Trophoblast cell (in vitro differentiated cells and primary cell): ENCODE measurements around the gene FFAR2.
"Not testable (repeated sequence)": the region's sequence is repeated elsewhere in the genome, so short reads cannot be mapped to it uniquely, and the experiment has no call there.

Experiments
- DNase-seq, 2 donors: peaks; one replicate each; pipeline ENCODE4 v3.0.0-alpha.2; 2016
- H2AFZ ChIP-seq: 2 replicates; pipeline ENCODE4 v1.6.1; 2013; ENCODE audit warnings: low read length, moderate library complexity, mild to moderate bottlenecking; ENCODE audit not compliant: insufficient read depth, poor library complexity
- H2AK5ac ChIP-seq: 2 replicates; pipeline ENCODE4 v1.6.1; 2013; ENCODE audit warnings: mild to moderate bottlenecking, low read length
- H2BK120ac ChIP-seq: 2 replicates; pipeline ENCODE4 v1.6.1; 2013; ENCODE audit warnings: low read length, mild to moderate bottlenecking, moderate library complexity; ENCODE audit not compliant: insufficient read depth, poor library complexity
- H2BK12ac ChIP-seq: 2 replicates; pipeline ENCODE4 v1.6.1; 2013; ENCODE audit warnings: mild to moderate bottlenecking, low read length, moderate library complexity
- H2BK5ac ChIP-seq: 2 replicates; pipeline ENCODE4 v1.6.1; 2013; ENCODE audit warnings: low read length, low read depth, moderate library complexity, mild to moderate bottlenecking; ENCODE audit not compliant: poor library complexity
- H3K14ac ChIP-seq: 2 replicates; pipeline ENCODE4 v1.6.1; 2013; ENCODE audit warnings: mild to moderate bottlenecking, low read length
- H3K18ac ChIP-seq: 2 replicates; pipeline ENCODE4 v1.6.1; 2013; ENCODE audit warnings: mild to moderate bottlenecking, low read length
- H3K23ac ChIP-seq: 2 replicates; pipeline ENCODE4 v1.6.1; 2013; ENCODE audit warnings: low read length
- H3K27ac ChIP-seq: 2 replicates; pipeline ENCODE4 v1.5.1; 2013; ENCODE audit warnings: low read depth, mild to moderate bottlenecking, inconsistent platforms, low read length, moderate library complexity
- H3K27me3 ChIP-seq: 2 replicates; pipeline ENCODE4 v1.6.1; 2013; ENCODE audit warnings: inconsistent platforms, mild to moderate bottlenecking, low read length, moderate library complexity; ENCODE audit not compliant: insufficient read depth
- H3K36me3 ChIP-seq, 2 experiments: 1 replicate in 1 of 2; 2 replicates in 1 of 2; pipeline ENCODE4 v1.6.1; 2013; ENCODE audit warnings: low read length in 2 of 2, mild to moderate bottlenecking in 2 of 2, moderate library complexity in 1 of 2; ENCODE audit not compliant: insufficient read depth in 2 of 2, control insufficient read depth in 1 of 2
- H3K4ac ChIP-seq: 2 replicates; pipeline ENCODE4 v1.6.1; 2013; ENCODE audit warnings: low read depth, mild to moderate bottlenecking, low read length, moderate library complexity
- H3K4me1 ChIP-seq, 2 experiments: 1 replicate in 1 of 2; 2 replicates in 1 of 2; pipeline ENCODE4 v1.6.1; 2013; ENCODE audit warnings: low read length in 2 of 2, mild to moderate bottlenecking in 2 of 2, moderate library complexity in 1 of 2; ENCODE audit not compliant: insufficient read depth in 2 of 2, control insufficient read depth in 1 of 2
- H3K4me2 ChIP-seq: 2 replicates; pipeline ENCODE4 v1.6.1; 2013; ENCODE audit warnings: inconsistent platforms, mild to moderate bottlenecking, low read length, moderate library complexity
- H3K4me3 ChIP-seq: 2 replicates; pipeline ENCODE4 v1.5.1; 2013; ENCODE audit warnings: mild to moderate bottlenecking, low read depth, low read length, inconsistent platforms
- H3K79me1 ChIP-seq: one replicate; pipeline ENCODE4 v1.6.1; 2013; ENCODE audit warnings: low read length
- H3K79me2 ChIP-seq: 2 replicates; pipeline ENCODE4 v1.6.1; 2013; ENCODE audit warnings: low read length, mild to moderate bottlenecking; ENCODE audit not compliant: control insufficient read depth, insufficient read depth, poor library complexity
- H3K9ac ChIP-seq: 2 replicates; pipeline ENCODE4 v1.6.1; 2013; ENCODE audit warnings: mild to moderate bottlenecking, low read length
- H3K9me3 ChIP-seq: 2 replicates; pipeline ENCODE4 v1.6.1; 2013; ENCODE audit warnings: low read depth, mild to moderate bottlenecking, control low read depth, inconsistent platforms, low read length; ENCODE audit not compliant: insufficient read depth
- H4K12ac ChIP-seq: 2 replicates; pipeline ENCODE4 v1.6.1; 2013; ENCODE audit warnings: low read depth, mild to moderate bottlenecking, low read length, moderate library complexity
- H4K8ac ChIP-seq: 2 replicates; pipeline ENCODE4 v1.6.1; 2013; ENCODE audit warnings: low read depth, mild to moderate bottlenecking, low read length, moderate library complexity
- H4K91ac ChIP-seq: one replicate; pipeline ENCODE4 v1.6.1; 2013; ENCODE audit warnings: low read depth, mild to moderate bottlenecking, low read length, moderate library complexity
- WGBS: extraction: QIAGEN DNeasy Blood & Tissue Kit; methylation state at CpG from one replicate; pipeline ENCODE4 v1.1.7; 2013; ENCODE audit warnings: missing lambda C conversion rate; ENCODE audit not compliant: insufficient read length, insufficient coverage; ENCODE audit errors: extremely low coverage; 5-methylcytosine and 5-hydroxymethylcytosine counted together

Gene FFAR2

DNA sequence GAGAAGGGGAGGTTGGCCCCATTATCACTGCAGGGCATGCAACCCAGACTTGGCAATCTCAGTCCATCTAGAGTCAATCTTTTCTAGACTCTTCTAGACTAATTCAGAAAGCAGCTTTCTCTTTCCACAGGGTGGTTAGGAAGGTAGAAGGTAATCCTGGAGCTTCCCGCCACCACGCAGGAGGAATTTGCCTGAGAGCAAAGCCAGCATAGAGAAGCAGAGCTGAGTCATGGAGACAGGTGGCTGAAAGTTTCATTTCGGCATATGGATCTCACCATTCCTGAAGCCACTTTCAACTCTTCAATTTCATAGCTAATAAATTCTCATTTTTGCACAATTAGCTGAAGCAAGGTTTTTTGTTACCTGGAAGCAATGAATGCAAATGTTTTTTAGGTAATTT is 29.0 kb upstream of the FFAR2 start:
- H2BK5ac ChIP-seq: no peak overlapping the region
- H3K79me1 ChIP-seq: no peaks in the 10 kb centered on the region
- no peak overlapping the region for H2AFZ ChIP-seq
- no peak overlapping the region for H4K12ac ChIP-seq
- WGBS: no CpG with 5 or more reads among the region's 3 CpGs
- no peak overlapping the region for H2BK12ac ChIP-seq
- H3K27me3 ChIP-seq: no peaks in the 10 kb centered on the region
- H3K4me2 ChIP-seq: no peak overlapping the region
- H3K36me3 ChIP-seq: no peaks in the 10 kb centered on the region
- H3K18ac ChIP-seq: no peak overlapping the region
- H3K4me1 ChIP-seq: no peaks in the 10 kb centered on the region
- H3K9ac ChIP-seq: no peak overlapping the region
- H3K9me3 ChIP-seq: no peaks in the 10 kb centered on the region
- no peak overlapping the region for H3K4ac ChIP-seq
- no peak overlapping the region for H4K91ac ChIP-seq
- no peak overlapping the region for H2AK5ac ChIP-seq
- no peak overlapping the region for H4K8ac ChIP-seq
- H3K23ac ChIP-seq: no peak overlapping the region
- H3K27ac ChIP-seq: no peak overlapping the region
- no peaks in the 10 kb centered on the region for H3K79me2 ChIP-seq
- DNase-seq: peak; percentile 76 to 87
- no peak overlapping the region for H2BK120ac ChIP-seq
- H3K14ac ChIP-seq: no peak overlapping the region
- H3K4me3 ChIP-seq: no peak overlapping the region

DNA sequence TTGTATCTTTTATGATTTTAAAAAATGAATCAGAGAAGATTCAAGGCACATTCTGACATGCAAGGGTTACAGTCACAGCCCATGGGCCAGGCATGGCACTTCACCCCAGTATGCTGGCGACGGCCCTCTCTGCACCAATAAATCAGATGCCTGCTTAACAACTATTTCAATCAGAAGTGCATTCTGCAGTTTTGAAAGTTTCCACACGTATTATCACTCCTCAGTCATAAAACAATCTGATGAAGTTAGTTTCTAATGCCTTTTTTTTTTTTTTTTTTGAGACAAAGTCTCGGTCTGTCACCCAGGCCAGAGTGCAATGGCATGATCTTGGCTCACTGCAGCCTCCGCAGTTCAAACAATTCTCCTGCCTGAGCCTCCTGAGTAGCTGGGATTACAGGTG is 28.3 kb upstream of the FFAR2 start:
- Histone ChIP-seq H2BK120ac (no peak overlapping the region), H3K23ac (no peak overlapping the region), H3K9me3 (no peaks in the 10 kb centered on the region), H3K14ac (no peak overlapping the region), H3K9ac (no peak overlapping the region), H2BK5ac (no peak overlapping the region), H2AK5ac (no peak overlapping the region), H2BK12ac (no peak overlapping the region), H4K8ac (no peak overlapping the region), H4K91ac (no peak overlapping the region), H4K12ac (no peak overlapping the region), H3K4me2 (no peak overlapping the region), H3K79me2 (no peaks in the 10 kb centered on the region), H2AFZ (no peak overlapping the region), H3K4me1 (no peaks in the 10 kb centered on the region), H3K4me3 (no peak overlapping the region), H3K18ac (no peak overlapping the region), H3K36me3 (no peaks in the 10 kb centered on the region), H3K4ac (no peak overlapping the region), H3K27me3 (no peaks in the 10 kb centered on the region), H3K79me1 (no peaks in the 10 kb centered on the region), H3K27ac (no peak overlapping the region)
- no peak for DNase-seq
- WGBS: no CpG with 5 or more reads among the region's 5 CpGs

DNA sequence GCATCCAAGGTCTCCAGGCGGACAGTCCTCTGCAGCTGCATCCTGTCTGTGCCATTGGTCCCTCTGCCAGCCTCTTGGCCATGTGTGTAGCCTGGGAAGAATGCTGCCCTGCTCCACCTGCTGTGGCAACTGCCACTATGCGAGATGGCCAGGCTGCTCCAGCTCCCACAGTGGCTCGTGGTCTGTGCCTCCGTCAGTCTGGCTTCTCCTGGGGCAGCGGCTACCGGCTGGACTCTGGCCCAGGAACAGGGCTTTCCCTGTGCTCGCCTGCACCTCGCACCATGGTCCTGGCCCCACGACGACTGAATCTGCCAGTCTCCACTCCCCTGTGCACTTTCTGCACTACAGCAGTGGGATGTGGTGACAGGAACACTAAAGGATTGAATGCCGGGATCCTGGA is 26.7 kb upstream of the FFAR2 start:
- no peak overlapping the region for H3K4ac ChIP-seq
- no peak for DNase-seq
- H3K27ac ChIP-seq: no peak overlapping the region
- no peak overlapping the region for H3K4me3 ChIP-seq
- H3K14ac ChIP-seq: no peak overlapping the region
- H3K18ac ChIP-seq: no peak overlapping the region
- H2AFZ ChIP-seq: no peak overlapping the region
- no peak overlapping the region for H2BK120ac ChIP-seq
- H4K8ac ChIP-seq: no peak overlapping the region
- no peak overlapping the region for H2BK12ac ChIP-seq
- H3K4me1 ChIP-seq: no peaks in the 10 kb centered on the region
- H2BK5ac ChIP-seq: no peak overlapping the region
- H3K79me1 ChIP-seq: no peaks in the 10 kb centered on the region
- H2AK5ac ChIP-seq: no peak overlapping the region
- no peak overlapping the region for H3K4me2 ChIP-seq
- H3K9ac ChIP-seq: no peak overlapping the region
- no peak overlapping the region for H3K23ac ChIP-seq
- H3K79me2 ChIP-seq: no peaks in the 10 kb centered on the region
- no peaks in the 10 kb centered on the region for H3K9me3 ChIP-seq
- no peaks in the 10 kb centered on the region for H3K27me3 ChIP-seq
- H4K12ac ChIP-seq: no peak overlapping the region
- no CpG with 5 or more reads among the region's 11 CpGs for WGBS
- no peak overlapping the region for H4K91ac ChIP-seq
- no peaks in the 10 kb centered on the region for H3K36me3 ChIP-seq

DNA sequence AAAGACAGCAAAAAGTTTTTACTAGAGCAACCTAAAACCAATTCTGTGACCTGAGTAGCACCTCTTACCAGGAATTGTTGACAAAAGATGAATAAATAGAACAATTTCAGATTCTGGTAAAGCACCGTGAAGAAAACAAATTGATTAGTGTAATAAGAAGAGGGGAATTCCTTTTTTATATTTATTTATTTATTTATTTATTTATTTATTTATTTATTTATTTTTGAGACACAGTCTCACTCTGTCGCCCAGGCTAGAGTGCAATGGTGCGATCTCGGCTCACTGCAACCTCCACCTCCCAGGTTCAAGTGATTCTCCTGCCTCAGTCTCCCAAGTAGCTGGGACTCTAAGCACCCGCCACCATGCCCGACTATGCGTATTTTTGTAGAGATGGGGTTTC is 24.7 kb upstream of the FFAR2 start:
- H3K9me3 ChIP-seq, DNase-seq, H4K91ac ChIP-seq, H2AFZ ChIP-seq, H3K9ac ChIP-seq, H3K14ac ChIP-seq, H4K12ac ChIP-seq, H2BK120ac ChIP-seq, H4K8ac ChIP-seq, H3K4ac ChIP-seq, H2AK5ac ChIP-seq, H2BK5ac ChIP-seq, H3K4me2 ChIP-seq, H3K4me1 ChIP-seq, H3K23ac ChIP-seq, H3K36me3 ChIP-seq, H3K79me2 ChIP-seq, H3K79me1 ChIP-seq, H2BK12ac ChIP-seq, H3K27ac ChIP-seq, H3K27me3 ChIP-seq, H3K4me3 ChIP-seq, H3K18ac ChIP-seq: not testable (repeated sequence)
- WGBS: no CpG with 5 or more reads among the region's 7 CpGs
